Left lobe of liver (tissue), 2 donors: ENCODE measurements around the gene CCDC73. TPM values are rescaled to one million over a fixed set of nuclear protein-coding genes. Genes with fewer than 3 reads are reported as not detected.
"Not testable (repeated sequence)": the region's sequence is repeated elsewhere in the genome, so short reads cannot be mapped to it uniquely, and the experiment has no call there.

Source experiments
- ATAC-seq: fragments of 200-7000 bp; cut with Tn5 transposase; one replicate; pipeline ENCODE4 v1.9.1; 2020; ENCODE audit warnings: mild to moderate bottlenecking, moderate library complexity
- DNase-seq: peaks from one replicate; pipeline ENCODE4 v3.0.0-alpha.2; 2020; ENCODE audit warnings: low spot score
- total RNA-seq: library from RNA; stranded (reverse); gene quantifications from one replicate; pipeline ENCODE4 v1.2.1, GENCODE V29; 2021
- donor health status: DM: no; HTN: no; CAD: no; lungs with moderate emphysema.
- donor health status: DM: no; HTN: yes; CAD: no.

Gene CCDC73
- 0.40 TPM for total RNA-seq

- DNase-seq = no peak
- no peak for ATAC-seq
Measured at GRCh38 chr11:32794439-32794838, at the start of gene CCDC73. Gene CCDC73, minus strand, starts transcription at chr11:32794662. Its CDS starts 34,419 bp downstream, at chr11:32760243.

- no peak for DNase-seq
- ATAC-seq = peak; percentile 86
Measured at GRCh38 chr11:32843544-32843943, 49.1 kb upstream of the CCDC73 start.

- ATAC-seq (no peak), DNase-seq (no peak)
Measured at GRCh38 chr11:32840587-32840986, 46.1 kb upstream of the CCDC73 start.

- DNase-seq (no peak), ATAC-seq (no peak)
Measured at GRCh38 chr11:32839308-32839707, 44.8 kb upstream of the CCDC73 start.

GRCh38 chr11:32838505-32839274, 44.2 kb upstream of the CCDC73 start:
- DNase-seq = no peak

GRCh38 chr11:32836946-32837345, 42.5 kb upstream of the CCDC73 start:
- DNase-seq (no peak), ATAC-seq (no peak)

More at GRCh38 chr11:32838505-32839274, 44.2 kb upstream of the CCDC73 start:
- peak; percentile 42 for ATAC-seq

GRCh38 chr11:32833921-32834320, 39.5 kb upstream of the CCDC73 start:
- ATAC-seq = no peak
- DNase-seq = no peak

GRCh38 chr11:32831221-32831620, 36.8 kb upstream of the CCDC73 start:
- ATAC-seq (peak; percentile 2), DNase-seq (no peak)

- ATAC-seq (no peak), DNase-seq (no peak)
Measured at GRCh38 chr11:32830796-32831195, 36.3 kb upstream of the CCDC73 start.

- ATAC-seq (no peak), DNase-seq (peak; percentile 90)
Measured at GRCh38 chr11:32830413-32830738, 35.9 kb upstream of the CCDC73 start.

- DNase-seq (peak; percentile 90), ATAC-seq (peak; percentile 94)
Measured at GRCh38 chr11:32829680-32830412, 35.4 kb upstream of the CCDC73 start, which contains the start of gene PRRG4. Gene PRRG4, plus strand, starts transcription at chr11:32829927. Its CDS starts 603 bp downstream, at chr11:32830530.

- ATAC-seq = peak; percentile 7
- DNase-seq = no peak
Measured at GRCh38 chr11:32829157-32829679, 34.8 kb upstream of the CCDC73 start.

- ATAC-seq = no peak
- DNase-seq = no peak
Measured at GRCh38 chr11:32827276-32827675, 32.8 kb upstream of the CCDC73 start.

- ATAC-seq (no peak), DNase-seq (no peak)
Measured at GRCh38 chr11:32826113-32826512, 31.7 kb upstream of the CCDC73 start.

- ATAC-seq, DNase-seq: not testable (repeated sequence)
Measured at GRCh38 chr11:32823617-32824016, 29.2 kb upstream of the CCDC73 start.

- no peak for DNase-seq
- no peak for ATAC-seq
Measured at GRCh38 chr11:32821917-32822560, 27.6 kb upstream of the CCDC73 start.

- DNase-seq = no peak
- no peak for ATAC-seq
Measured at GRCh38 chr11:32821517-32821916, 27.1 kb upstream of the CCDC73 start.

GRCh38 chr11:32820497-32820896, 26.0 kb upstream of the CCDC73 start:
- ATAC-seq (no peak), DNase-seq (no peak)

- DNase-seq (no peak), ATAC-seq (no peak)
Measured at GRCh38 chr11:32819187-32819586, 24.7 kb upstream of the CCDC73 start.

GRCh38 chr11:32817852-32818183, 23.4 kb upstream of the CCDC73 start:
- ATAC-seq (peak; percentile 70), DNase-seq (no peak)

GRCh38 chr11:32817181-32817851, 22.9 kb upstream of the CCDC73 start:
- DNase-seq (no peak), ATAC-seq (no peak)
